T-helper 1 cell treated with Interleukin-12 subunit alpha and Interleukin-12 subunit beta and Interleukin-4 antibody, amounts not matched to agents 30 ng/mL and 1 ng/mL, for 36 hours (primary cell): Measurements from ENCODE around the gene TMEM198. TPM values are rescaled to one million over a fixed set of nuclear protein-coding genes. Genes with fewer than 3 reads are reported as not detected.

Experiments used
- intact Hi-C: fragments of 100-400 bp; cut with micrococcal nuclease; formaldehyde crosslinking; loops from one replicate; pipeline ENCODE4 v1.15.1; 2024
- total RNA-seq: library from RNA; stranded (reverse); gene quantifications from 2 replicates; pipeline ENCODE4 v1.2.3, GENCODE V29; 2022

The TMEM198 gene
- total RNA-seq, 1 donor from 2014 or later: 1.3 TPM

DNA sequence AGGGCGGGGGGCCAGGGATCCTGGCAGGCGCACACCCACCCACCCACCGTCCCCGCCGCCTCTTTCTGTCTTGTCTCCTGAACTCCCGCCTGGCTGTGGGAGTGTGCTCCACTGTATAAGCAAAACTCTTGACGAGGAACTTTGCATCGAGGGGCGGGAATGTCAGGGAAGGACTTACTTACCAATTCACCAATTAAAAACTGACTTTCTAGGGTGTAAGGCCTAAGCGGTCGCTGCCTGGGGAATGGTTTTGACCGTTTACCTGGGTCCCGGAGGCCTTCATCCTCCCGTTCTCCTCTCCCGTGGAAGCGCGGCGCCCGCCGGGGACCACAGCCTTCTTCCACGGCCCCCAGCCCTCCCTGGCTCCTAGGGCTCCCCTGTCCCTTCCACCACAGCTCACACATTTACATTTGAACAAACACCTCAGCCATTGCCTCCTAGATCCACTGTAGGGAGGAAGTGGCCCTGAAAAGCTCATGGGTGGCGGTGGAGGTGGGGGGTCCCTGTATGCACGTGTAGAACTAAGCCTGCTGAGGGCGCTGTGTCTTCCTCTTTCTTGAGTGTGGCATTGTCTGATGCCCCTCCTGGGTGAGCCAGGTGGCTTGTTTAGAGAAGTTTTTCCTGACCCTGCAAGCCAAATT, 20.7 kb upstream of the TMEM198 start:
- intact Hi-C loops: no loop called here

DNA sequence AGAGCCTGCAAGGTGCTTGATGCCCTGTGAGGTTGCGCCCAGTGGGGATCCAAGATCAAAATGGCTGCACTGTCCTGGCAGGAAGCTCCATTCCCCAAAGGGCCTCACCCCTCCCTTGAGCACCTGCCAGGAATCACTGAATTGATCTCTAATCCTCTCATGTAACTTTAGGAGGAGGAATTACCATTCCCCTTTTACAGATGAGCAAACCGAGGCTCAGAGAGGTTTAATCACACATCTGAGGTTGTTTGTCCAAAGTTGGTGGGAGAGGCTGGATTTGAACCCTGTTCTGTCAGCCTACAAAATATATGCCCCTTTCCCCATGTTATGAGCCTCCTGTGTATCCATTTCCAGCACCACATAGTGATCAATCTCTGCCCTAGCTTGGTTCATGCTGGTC, 19.0 kb upstream of the TMEM198 start:
- intact Hi-C loops: no loop called here

DNA sequence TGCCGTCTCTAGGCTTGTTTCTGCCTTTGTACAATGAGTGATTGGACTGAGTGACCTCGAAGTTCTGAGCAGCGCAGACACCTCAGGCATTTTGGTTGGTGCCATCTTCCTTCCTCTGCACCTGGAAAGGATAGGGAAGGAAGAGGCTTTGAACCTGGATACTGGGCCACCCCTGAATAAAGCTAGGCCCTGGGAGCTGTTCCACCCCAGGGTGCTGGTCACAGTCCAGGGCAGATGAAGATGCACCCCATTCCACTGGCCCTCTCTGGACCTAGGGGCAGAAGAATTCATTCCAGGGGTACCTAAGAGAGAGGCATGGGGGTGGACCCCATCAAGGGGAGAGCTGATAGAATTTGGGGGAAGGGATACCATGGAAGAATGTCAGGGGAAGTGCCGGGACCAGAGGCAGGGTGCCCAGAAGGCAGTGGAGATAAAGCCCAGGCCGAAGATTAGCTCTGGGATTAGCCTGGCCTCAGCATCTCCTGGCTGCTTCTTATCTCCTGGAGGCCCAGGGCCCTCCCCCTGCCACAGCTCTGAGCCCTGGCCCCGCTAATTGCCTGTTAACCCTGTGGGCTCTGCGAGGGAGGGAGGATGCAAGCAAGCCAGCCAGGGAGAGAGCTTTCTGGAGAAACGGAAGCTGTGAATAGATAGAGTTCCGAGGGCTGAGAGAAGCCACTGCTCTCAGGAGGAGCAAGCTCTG, 18.1 kb upstream of the TMEM198 start:
- intact Hi-C loops: no loop called here

DNA sequence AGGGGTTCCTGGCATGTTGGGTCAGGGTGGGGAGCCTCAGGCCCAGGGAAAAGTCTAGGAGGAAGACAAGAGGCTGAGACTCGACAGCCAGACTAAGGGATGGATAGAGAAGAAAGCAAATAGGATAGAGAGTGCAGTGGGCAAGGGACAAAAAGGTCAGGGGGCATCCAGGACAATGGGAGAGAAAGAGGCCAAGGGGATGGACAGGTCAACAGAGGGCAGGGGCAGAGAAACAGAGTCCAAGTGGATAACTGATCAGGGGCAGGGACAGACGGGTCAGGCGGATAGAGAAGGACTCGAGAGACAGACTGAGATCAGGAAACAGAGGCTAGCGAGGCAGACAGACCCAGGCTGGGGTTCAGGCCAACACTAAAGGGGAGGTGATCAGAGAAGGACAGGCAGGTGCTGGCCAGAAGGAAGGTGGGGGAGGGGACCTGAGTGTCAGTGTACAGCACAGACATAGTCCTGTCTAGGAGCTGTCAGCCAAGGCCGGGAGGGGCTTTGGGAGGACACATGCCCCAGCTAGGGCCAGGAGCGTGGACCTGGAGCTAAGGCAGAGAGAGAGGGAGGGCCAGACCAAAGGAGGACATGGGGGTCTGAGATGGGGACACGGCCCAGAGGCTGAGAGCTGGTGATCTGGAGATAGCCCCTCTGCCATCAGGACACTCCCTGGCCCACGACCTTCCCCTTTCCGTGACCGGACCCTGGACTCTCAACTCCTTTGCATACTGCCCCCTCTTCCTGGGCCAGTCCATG, 17.3 kb upstream of the TMEM198 start:
- intact Hi-C loops: no loop called here

DNA sequence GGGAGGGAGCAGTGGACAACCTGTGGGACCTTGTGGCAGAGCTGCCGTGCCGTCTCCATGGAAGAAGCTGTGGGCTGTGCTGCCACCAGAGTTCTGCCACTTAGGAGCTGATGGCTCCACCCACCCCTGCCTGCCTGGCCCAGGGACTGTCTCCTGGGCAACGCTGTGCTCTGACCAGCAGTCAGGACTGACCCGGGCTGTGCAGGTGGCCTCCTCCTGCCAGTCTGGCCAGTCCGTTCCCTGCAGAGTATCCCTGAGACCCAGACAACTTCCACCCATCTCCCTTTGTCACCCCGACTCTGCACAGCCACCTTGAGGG, 16.8 kb upstream of the TMEM198 start:
- intact Hi-C loops: no loop called here

DNA sequence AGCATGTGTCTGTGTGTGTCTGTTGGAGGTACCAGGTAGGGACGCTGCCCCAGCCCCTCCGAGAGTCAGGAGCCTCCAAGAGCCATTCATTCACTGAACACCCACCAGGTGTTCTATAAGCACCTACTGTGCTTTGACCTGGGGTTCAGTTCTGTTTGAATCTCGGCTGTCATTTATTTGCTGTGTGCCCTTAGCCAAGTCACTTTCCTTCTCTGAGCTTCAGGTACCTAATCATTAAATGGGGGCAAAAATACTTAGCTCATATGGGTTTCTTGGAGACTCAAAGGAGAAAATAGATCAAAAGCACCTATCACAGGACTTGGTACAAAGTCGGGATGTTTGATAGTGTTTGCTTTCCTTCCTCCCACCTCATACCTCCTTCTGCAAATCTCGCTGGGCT, 16.4 kb upstream of the TMEM198 start:
- intact Hi-C loops: no loop called here

DNA sequence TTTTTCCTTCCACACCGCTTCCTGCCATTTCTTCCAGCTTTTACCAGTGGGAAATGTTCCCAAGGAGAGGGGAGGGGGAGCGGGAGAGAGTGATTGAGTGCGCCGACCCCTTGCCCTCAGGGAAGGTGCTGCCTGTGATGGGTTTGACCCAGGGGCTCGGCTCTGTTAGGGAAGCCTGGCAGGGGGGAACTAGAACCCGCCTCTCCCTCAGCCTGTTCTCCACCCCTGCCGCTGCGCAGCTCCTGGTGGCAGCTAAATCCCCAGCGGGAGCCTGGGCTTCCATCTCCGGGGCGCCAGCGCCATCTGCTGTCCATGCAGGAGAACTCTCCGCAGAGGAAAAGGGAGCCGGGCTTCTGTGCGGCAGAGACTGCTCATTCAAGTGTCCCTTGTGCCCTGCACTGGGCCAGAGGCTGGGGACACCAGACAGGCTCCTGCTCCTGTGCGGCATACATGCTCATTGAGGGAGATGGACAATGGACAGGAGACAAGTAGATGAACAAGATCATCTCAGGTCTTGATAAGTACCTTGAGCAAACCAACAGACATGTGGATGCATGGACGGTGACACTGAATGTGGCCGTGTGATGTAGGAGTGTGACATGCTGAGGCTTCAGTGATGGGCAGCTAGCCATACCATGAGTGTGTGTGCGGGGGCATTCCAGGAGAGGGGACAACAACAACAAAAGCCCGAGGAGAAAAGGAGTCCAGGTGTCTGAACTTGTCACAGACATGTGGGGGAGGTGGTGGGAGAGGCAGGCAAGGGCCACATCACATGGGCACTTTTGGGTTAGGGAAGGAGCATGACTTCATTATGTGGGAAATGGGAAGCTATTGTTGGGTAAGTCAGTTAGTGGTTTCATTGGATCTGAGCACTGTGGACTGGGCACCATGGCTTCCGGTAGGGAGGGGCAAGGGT, 13.5 kb upstream of the TMEM198 start:
- intact Hi-C loops: loop anchor here (1.0 kb wide), 6 partner anchors 11 to 127 kb away; no protein-coding TSS in a partner anchor

DNA sequence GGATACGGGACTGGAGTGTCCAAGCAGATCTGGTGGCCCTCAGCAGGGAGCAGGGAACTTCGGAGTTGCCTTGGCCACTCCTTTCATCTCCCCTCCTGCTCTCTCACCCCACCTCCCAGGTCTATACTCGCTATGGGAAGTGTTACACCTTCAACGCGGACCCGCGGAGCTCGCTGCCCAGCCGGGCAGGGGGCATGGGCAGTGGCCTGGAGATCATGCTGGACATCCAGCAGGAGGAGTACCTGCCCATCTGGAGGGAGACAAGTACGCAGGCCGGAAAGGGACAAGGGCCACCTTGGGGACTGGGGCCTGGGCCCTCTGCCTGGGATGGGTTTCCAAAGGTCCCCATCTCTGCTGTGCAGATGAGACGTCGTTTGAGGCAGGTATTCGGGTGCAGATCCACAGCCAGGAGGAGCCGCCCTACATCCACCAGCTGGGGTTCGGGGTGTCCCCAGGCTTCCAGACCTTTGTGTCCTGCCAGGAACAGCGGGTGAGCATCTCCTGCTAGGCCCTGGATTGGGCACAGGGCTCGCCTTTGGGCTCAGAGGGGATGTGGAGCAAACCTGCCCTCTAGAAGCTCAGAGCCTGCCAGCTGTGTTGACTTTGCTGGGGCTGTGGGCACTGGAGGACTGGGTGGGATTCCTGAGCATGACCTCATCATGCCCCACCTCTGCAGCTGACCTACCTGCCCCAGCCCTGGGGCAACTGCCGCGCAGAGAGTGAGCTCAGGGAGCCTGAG, 12.0 kb upstream of the TMEM198 start:
- intact Hi-C loops: no loop called here

DNA sequence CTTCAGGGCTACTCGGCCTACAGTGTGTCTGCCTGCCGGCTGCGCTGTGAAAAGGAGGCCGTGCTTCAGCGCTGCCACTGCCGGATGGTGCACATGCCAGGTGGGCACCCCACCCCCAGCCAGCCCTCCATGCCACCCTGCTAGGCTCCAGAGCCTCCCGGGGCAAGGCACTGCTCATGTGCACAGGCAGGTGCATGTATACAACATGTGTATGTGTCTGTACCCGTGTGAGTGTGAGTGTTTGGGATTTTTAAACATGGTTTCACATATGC, 11.5 kb upstream of the TMEM198 start:
- intact Hi-C loops: no loop called here

DNA sequence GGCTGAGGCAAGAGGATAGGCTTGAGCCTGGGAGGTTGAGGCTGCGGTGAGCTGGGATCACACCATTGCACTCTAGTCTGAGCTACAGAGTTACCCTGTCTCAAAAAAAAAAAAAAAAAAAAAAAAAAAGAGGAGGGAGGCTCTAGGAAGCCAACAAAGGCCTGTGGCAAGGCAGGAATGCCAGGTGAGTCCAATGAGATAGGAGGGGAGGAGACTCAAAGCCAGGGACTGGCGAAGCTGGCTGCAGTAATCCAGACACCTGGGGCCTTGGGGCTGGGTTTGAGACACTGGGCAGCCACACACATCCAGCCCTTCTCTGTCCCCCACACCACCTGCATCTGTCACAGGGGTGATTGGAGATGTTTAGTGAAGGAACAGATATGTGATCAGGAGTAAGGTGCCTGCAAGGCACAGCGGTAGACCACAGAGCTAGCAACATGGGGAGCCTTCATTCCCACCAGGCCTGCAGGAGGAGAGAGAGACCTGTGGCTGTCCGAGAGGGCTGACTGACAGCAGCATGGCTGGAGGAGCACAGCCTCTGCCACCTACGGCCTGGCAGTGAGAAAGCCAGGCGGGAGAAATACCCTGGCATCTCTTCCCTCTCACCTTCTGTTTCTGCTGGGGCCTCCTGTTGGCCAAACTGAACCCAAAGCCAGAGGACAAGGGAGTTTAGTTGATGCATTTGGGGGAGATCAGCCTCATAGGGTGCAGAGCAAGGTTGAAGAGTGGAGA, 9.7 kb upstream of the TMEM198 start:
- intact Hi-C loops: no loop called here

DNA sequence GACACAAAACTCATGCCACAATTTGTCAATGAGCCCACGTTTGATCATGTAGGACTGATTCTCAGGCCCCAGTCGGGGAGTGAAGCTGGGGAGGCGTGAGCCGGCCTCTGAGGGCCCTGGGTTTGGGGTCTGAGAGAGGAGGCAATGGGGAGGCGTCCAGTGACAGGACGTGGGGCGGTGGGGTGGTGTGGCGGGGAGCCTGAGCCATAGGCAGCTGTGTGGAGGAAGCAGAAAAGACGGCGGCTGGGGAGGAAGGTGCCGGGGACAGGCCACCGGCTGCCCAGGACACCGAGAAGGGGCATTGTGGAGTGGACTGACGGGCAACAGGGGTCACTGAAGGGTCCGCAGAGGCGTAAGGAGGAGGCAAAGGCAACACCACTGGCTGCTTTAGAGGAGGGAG, 7.4 kb upstream of the TMEM198 start:
- intact Hi-C loops: no loop called here

DNA sequence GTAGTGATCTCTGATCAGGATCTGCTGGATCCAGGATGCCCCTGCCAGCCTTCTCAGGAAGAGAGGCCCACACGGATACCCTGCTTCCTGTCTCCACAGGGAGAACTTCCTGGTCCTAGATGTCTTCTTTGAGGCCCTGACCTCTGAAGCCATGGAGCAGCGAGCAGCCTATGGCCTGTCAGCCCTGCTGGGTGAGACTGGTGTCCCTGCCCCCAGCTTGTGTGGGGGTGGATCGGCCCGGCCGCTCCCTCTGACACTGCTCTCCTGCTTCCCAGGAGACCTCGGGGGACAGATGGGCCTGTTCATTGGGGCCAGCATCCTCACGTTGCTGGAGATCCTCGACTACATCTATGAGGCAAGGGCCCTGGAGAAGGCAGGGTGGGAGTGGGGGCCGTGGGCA, 6.9 kb upstream of the TMEM198 start:
- intact Hi-C loops: no loop called here

DNA sequence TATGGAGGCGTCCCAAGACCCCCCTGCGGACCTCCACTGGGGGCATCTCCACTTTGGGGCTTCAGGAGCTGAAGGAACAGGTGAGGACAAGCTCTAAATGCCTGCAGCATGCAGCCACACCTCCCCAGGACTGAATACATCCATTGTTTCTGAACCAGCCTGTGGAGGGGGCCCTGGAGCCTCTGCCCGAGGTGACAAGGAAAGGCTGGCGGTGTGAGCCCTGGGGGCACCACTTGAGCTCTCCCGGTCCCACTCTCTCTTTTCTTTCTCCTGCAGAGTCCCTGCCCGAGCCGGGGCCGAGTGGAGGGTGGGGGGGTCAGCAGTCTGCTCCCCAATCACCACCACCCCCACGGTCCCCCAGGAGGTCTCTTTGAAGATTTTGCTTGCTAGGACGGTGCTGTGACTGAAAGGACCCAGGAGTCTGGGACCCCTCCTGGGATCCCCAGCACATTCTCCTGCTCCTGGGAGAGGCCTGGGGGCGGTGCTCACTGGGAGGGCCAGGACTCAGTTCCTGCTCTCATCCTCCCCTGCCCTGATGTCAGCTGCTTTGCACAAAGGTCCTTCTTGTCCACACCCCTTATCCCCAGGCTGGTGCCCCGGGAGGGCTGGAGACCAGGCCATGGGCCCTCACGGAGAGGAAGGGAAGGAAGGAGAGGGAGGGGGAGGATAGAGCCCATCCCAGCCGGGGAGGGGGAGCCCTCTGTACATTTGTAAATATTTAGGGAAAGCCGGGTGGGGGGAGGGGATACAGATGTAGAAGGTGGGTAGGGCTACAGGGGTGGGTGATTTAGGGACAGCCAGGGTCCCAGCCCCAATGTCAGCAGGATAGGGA, 6.0 kb upstream of the TMEM198 start:
- intact Hi-C loops: no loop called here

DNA sequence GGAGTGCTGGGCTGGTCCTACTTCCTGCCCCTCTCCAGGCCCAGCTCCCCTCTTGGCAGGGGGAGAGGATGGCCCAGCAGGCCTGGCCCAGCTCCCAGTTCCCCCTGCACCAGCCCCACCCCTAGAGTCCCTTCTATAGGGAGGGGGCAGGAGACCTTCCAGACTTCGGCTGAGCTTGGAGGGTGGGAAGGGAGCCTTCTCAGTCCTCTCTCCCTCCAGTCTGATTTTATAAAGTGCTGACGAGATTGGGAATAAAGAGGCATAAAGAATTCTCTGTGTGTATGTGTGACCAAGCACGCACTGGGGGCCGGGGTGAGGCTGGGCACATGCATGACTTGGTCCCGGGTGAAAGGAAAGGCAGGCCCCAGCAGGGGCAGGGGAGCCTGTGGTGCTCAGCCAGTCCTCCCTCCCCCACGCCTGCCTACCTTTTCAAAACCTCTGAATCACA, 5.3 kb upstream of the TMEM198 start:
- intact Hi-C loops: no loop called here

DNA sequence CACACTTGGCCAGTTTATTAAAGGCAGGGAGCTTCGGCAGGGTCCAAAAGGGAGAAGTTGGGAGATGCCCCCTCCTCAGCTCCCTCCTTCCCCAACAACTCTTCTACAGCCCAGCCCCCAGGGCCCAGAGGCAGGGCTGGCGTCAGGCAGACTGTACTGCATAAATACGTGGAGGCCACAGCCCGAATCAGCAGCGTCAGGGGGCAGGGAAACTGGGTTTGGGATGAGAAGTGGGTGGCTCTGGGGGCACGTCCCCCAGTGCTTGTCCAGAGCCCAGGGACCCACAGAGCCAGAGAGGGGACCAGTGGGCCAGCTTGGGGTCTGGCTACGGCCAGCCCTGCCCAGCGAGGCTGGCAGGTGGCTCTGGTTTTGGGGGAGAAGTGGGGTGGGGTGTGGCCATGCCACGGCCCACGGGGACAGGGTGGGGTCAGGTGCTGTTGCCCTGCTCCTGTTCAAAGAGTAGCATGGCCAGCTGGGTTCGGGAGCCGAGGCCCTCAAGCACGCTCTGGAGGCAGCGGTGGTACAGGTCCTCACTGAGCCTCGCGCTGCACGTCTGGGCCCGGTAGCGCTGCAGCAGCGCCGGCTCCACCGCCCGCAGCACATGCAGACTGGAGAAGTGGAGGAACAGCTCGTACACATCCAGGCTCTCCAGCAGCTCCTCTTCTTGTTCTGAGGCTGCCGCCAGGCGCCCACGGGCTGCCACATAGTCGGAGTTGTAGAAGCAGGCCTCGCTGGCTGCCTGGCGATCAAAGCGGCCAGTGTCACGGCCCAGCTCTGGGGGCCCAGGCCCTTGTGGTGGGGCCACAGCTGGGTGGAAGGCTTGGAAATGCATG, 4.7 kb upstream of the TMEM198 start:
- intact Hi-C loops: no loop called here

DNA sequence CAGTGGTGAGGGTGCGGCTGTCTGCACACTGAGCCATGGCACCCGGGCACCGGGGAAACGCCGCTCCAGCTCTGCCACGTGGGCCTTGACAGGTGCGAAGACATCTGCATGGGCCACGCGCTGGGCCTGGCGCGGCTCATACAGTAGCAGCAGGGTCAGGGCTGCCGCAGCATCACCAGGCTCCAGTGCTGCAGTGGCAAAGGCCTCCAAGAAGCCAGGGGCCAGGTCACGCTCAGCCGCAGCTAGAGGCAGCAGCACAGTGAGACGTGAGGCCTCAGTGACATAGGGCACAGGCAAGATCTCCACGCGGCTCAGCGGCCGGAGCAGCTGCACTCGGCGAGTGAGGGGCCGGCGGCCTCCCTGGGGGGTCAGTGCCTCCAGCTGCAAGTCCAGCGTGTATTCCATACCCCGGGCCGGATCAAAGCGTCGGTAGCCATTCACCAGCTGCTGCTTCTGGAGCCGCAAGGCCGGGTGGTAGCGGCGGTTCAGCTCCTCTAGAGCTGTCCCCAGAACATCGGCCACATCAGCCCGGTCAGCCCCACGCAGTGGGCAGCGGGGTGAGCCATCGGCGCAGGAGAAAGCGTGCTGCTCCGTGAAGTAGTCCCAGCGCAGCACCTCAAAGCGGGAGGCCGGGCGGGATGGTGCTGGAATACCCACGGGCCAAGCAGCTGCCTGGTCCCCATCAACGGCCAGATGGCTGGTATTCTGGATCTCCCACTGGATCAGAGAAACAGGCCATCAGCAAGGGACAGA, 3.7 kb upstream of the TMEM198 start:
- intact Hi-C loops: loop anchor here (5.0 kb wide), 8 partner anchors 243 to 1977 kb away; partner anchors contain the start of genes AAMP, ANKZF1, ATG9A and CTDSP1

DNA sequence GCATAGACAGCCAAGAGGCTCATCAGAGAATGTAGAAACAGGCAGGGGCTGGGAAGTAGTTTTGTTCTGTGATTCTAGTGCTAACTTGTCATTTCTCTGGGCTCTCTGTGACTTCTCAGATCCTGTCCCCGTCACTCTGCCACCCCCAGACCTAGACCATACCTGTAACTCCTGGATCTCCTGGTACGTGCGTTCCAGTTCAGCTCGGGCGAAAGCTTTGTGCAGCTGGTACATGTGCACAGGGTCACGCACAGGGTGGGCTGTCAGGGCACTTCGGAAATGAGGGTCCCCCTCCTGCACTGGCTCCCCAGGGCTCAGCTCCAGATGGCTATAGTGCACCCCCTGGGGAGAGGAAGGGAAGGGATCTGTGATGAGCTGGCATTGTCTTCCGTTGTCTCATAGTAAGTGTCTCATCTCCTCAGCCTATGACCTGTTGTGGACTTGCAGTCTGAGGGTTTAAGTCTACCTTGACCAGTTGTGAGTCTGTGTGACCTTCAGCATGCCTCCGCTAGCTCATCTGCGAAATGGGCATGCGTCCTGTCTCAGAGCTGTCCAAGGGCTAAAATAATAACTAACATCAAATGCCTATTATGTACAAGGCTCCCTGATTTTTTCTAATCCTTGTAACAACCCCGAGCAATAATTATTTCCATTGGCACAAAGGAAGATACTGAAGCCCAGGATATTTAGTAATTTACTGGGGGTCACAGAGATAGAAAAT, 2.9 kb upstream of the TMEM198 start:
- intact Hi-C loops: loop anchor here (1.0 to 5.0 kb wide), 11 partner anchors 11 to 1976 kb away; partner anchors contain the start of genes AAMP, ANKZF1, ATG9A and CTDSP1
